Right cardiac atrium (tissue), 5 donors: ENCODE results near the gene RBM22. TPM values are rescaled to one million over a fixed set of nuclear protein-coding genes. Genes with fewer than 3 reads are reported as not detected.

ENCODE experiments used
- ATAC-seq, 2 donors: fragments of 200-7000 bp; cut with Tn5 transposase; one replicate each; pipeline versions ENCODE4 v1.8.0 to v1.9.1; 2020; ENCODE audit warnings: moderate library complexity in 2 of 2, mild to moderate bottlenecking in 1 of 2
- DNase-seq, 3 donors: peaks; one replicate each; pipeline ENCODE4 v3.0.0-alpha.2; 2020
- H3K27ac ChIP-seq: one replicate; pipeline ENCODE4 v1.5.1; 2013; ENCODE audit warnings: mild to moderate bottlenecking, low read length, control low read depth, moderate library complexity
- H3K27me3 ChIP-seq: one replicate; pipeline ENCODE4 v1.6.1; 2013; ENCODE audit not compliant: control insufficient read depth, insufficient read depth
- H3K4me1 ChIP-seq: one replicate; pipeline ENCODE4 v1.6.1; 2013; ENCODE audit warnings: low read length; ENCODE audit not compliant: control insufficient read depth, insufficient read depth
- H3K4me3 ChIP-seq: one replicate; pipeline ENCODE4 v1.5.1; 2013; ENCODE audit warnings: low read length, control low read depth
- H3K9me3 ChIP-seq: one replicate; pipeline ENCODE4 v1.6.1; 2013; ENCODE audit warnings: low read length; ENCODE audit not compliant: control insufficient read depth
- WGBS: extraction: QIAGEN DNeasy Blood & Tissue Kit; methylation state at CpG from one replicate; pipeline ENCODE4 v1.1.7; 2013; 5-methylcytosine and 5-hydroxymethylcytosine counted together
- intact Hi-C, 4 donors: fragments of 100-400 bp; cut with DNase I; formaldehyde crosslinking; loops; one replicate each; pipeline versions ENCODE4 v1.11.0 to v1.14.0; 2022 to 2023
- polyA plus RNA-seq: library from polyadenylated mRNA; stranded (reverse); fragments of 200-250 nt; gene quantifications from one replicate; pipeline ENCODE4 v1.2.3, GENCODE V29; 2013
- total RNA-seq, 4 donors: library from RNA; stranded (reverse); fragmentation: NEBNext Ultra II Directional; extraction: Animal tissue kit (Norgen Biotek cat#: 25700); gene quantifications; one replicate each; pipeline ENCODE4 v1.2.1, GENCODE V29; 2021
- donor health status: healthy with polysubstance abuse.
- donor health status: DM: no; HTN: yes; CAD: no.
- donor health status: DM: no; HTN: no; CAD: no.
- donor health status: DM: no; HTN: yes; CAD: no; lungs with severe emphysema.
- donor health status: DM: yes; HTN: yes; CAD: no.

The RBM22 gene
- total and polyA plus RNA-seq, 5 donors: 19.3 to 30.8 (median 25.5) TPM

GRCh38 chr5:150672884-150673275 is 28.0 kb downstream of the RBM22 start:
- H3K4me3 ChIP-seq: peak overlapping the region; percentile 51
- intact Hi-C loops: loop anchor here in 1 of 4 donors (5.0 to 10.0 kb wide), 2 partner anchors 111 to 218 kb away; no protein-coding TSS in a partner anchor
- peaks cover 10% of the 10 kb centered on the region for H3K4me1 ChIP-seq
- WGBS: 82% methylated on average over 7 of the region's 7 CpGs
- DNase-seq (no peak), ATAC-seq (no peak)
- H3K9me3 ChIP-seq: no peaks in the 10 kb centered on the region
- no peaks in the 10 kb centered on the region for H3K27me3 ChIP-seq
- no peak overlapping the region for H3K27ac ChIP-seq

- no peaks in the 10 kb centered on the region for H3K27me3 ChIP-seq
- intact Hi-C loops: loop anchor here in 1 of 4 donors (5.0 to 10.0 kb wide), 2 partner anchors 110 to 218 kb away; no protein-coding TSS in a partner anchor
- WGBS: 4% methylated on average over 38 of the region's 38 CpGs
- H3K4me1 ChIP-seq: peaks cover 10% of the 10 kb centered on the region
- DNase-seq (peak; percentile 69 to 87 (median 85)), ATAC-seq (peak; percentile 44 to 60)
- no peak overlapping the region for H3K27ac ChIP-seq
- H3K9me3 ChIP-seq: no peaks in the 10 kb centered on the region
- H3K4me3 ChIP-seq: peak overlapping the region; percentile 51
Measured at GRCh38 chr5:150672237-150672883, 28.5 kb downstream of the RBM22 start.

GRCh38 chr5:150671509-150672236 is 29.2 kb downstream of the RBM22 start:
- Histone ChIP-seq H3K9me3 (no peaks in the 10 kb centered on the region), H3K4me3 (peak overlapping the region; percentile 51), H3K27me3 (no peaks in the 10 kb centered on the region), H3K4me1 (peaks cover 10% of the 10 kb centered on the region), H3K27ac (no peak overlapping the region)
- intact Hi-C loops: loop anchor here in 1 of 4 donors (5.0 to 10.0 kb wide), 2 partner anchors 109 to 217 kb away; no protein-coding TSS in a partner anchor
- 3% methylated on average over 51 of the region's 51 CpGs for WGBS
- ATAC-seq (peak; percentile 1 to 43), DNase-seq (peak; percentile 41 to 78 (median 70))

GRCh38 chr5:150670948-150671310 is 29.9 kb downstream of the RBM22 start:
- intact Hi-C loops: loop anchor here in 1 of 4 donors (5.0 to 10.0 kb wide), 2 partner anchors 109 to 216 kb away; no protein-coding TSS in a partner anchor
- WGBS: 44% methylated on average over 2 of the region's 2 CpGs
- Histone ChIP-seq H3K4me3 (peak overlapping the region; percentile 51), H3K27me3 (no peaks in the 10 kb centered on the region), H3K9me3 (no peaks in the 10 kb centered on the region), H3K4me1 (peaks cover 10% of the 10 kb centered on the region), H3K27ac (no peak overlapping the region)
- DNase-seq: no peak
- ATAC-seq: no peak

- Histone ChIP-seq H3K27ac (no peak overlapping the region), H3K4me3 (no peak overlapping the region), H3K9me3 (no peaks in the 10 kb centered on the region), H3K27me3 (no peaks in the 10 kb centered on the region), H3K4me1 (peaks cover 10% of the 10 kb centered on the region)
- ATAC-seq: no peak
- intact Hi-C loops: loop anchor here in 1 of 4 donors (5.0 to 10.0 kb wide), 2 partner anchors 108 to 216 kb away; no protein-coding TSS in a partner anchor
- DNase-seq: no peak
- 86% methylated on average over 14 of the region's 14 CpGs for WGBS
Measured at GRCh38 chr5:150670275-150670947, 30.5 kb downstream of the RBM22 start.

GRCh38 chr5:150665044-150665443 is 35.8 kb downstream of the RBM22 start:
- no peaks in the 10 kb centered on the region for H3K27me3 ChIP-seq
- H3K4me1 ChIP-seq: peaks cover 1% of the 10 kb centered on the region
- DNase-seq (no peak), ATAC-seq (no peak)
- H3K9me3 ChIP-seq: no peaks in the 10 kb centered on the region
- intact Hi-C loops: no loop called here
- no peak overlapping the region for H3K27ac ChIP-seq
- 74% methylated on average over 12 of the region's 12 CpGs for WGBS
- H3K4me3 ChIP-seq: no peak overlapping the region

GRCh38 chr5:150663936-150664335 is 36.9 kb downstream of the RBM22 start:
- H3K4me1 ChIP-seq: peaks cover 7% of the 10 kb centered on the region
- intact Hi-C loops: no loop called here
- DNase-seq (no peak), ATAC-seq (no peak)
- no peak overlapping the region for H3K27ac ChIP-seq
- 93% methylated on average over 3 of the region's 3 CpGs for WGBS
- no peaks in the 10 kb centered on the region for H3K27me3 ChIP-seq
- no peaks in the 10 kb centered on the region for H3K9me3 ChIP-seq
- H3K4me3 ChIP-seq: no peak overlapping the region

GRCh38 chr5:150662731-150663516 is 37.9 kb downstream of the RBM22 start:
- Histone ChIP-seq H3K27ac (no peak overlapping the region), H3K4me3 (no peak overlapping the region), H3K4me1 (peaks cover 13% of the 10 kb centered on the region), H3K9me3 (no peaks in the 10 kb centered on the region), H3K27me3 (no peaks in the 10 kb centered on the region)
- intact Hi-C loops: no loop called here
- DNase-seq: no peak
- 80% methylated on average over 4 of the region's 4 CpGs for WGBS
- no peak for ATAC-seq

- H3K27ac ChIP-seq: no peak overlapping the region
- intact Hi-C loops: no loop called here
- no peak overlapping the region for H3K4me3 ChIP-seq
- DNase-seq: no peak
- H3K27me3 ChIP-seq: no peaks in the 10 kb centered on the region
- H3K4me1 ChIP-seq: peaks cover 13% of the 10 kb centered on the region
- no peaks in the 10 kb centered on the region for H3K9me3 ChIP-seq
- no peak for ATAC-seq
- WGBS: 91% methylated on average over 10 of the region's 10 CpGs
Measured at GRCh38 chr5:150661821-150662596, 38.9 kb downstream of the RBM22 start.

GRCh38 chr5:150661086-150661485 is 39.8 kb downstream of the RBM22 start, which contains the start of gene MYOZ3:
TSS of gene MYOZ3 (plus strand) at chr5:150661251. CDS start at chr5:150662942, 1,691 bp downstream.
- Histone ChIP-seq H3K27me3 (no peaks in the 10 kb centered on the region), H3K4me3 (no peak within 1 kb of the TSS), H3K27ac (peak within 1 kb of the TSS; percentile 40), H3K4me1 (peaks cover 13% of the 10 kb centered on the region), H3K9me3 (no peaks in the 10 kb centered on the region)
- WGBS: 69% methylated on average over 7 of the region's 7 CpGs
- ATAC-seq: no peak
- DNase-seq: peak in 1 of 3 donors; percentile 48
- intact Hi-C loops: no loop called here
